Heart left ventricle (tissue), 16 donors: ENCODE results near the gene CSF1. TPM values are rescaled to one million over a fixed set of nuclear protein-coding genes. Genes with fewer than 3 reads are reported as not detected.
"Not testable (repeated sequence)": the region's sequence is repeated elsewhere in the genome, so short reads cannot be mapped to it uniquely, and the experiment has no call there.

ENCODE experiments used
- ATAC-seq, 4 donors: fragments of 200-7000 bp; cut with Tn5 transposase; one replicate each; pipeline ENCODE4 v1.9.1; 2020 to 2022; ENCODE audit warnings: moderate library complexity in 4 of 4, mild to moderate bottlenecking in 3 of 4, moderate number of reproducible peaks in 1 of 4
- DNase-seq, 5 donors: peaks; one replicate each; pipeline ENCODE4 v3.0.0-alpha.2; 2020
- H3K27ac ChIP-seq, 12 donors: fragments of 200-600 bp; sonication (generic) in 4 of 12; one replicate each; pipeline versions ENCODE4 v1.5.0 to v1.8.0; 2016 to 2022; ENCODE audit warnings: mild to moderate bottlenecking in 2 of 12
- H3K27me3 ChIP-seq, 9 donors: fragments of 200-600 bp; sonication (generic) in 2 of 9; one replicate each; pipeline versions ENCODE4 v1.5.1 to v1.8.0; 2016 to 2022; ENCODE audit warnings: mild to moderate bottlenecking in 3 of 9
- H3K36me3 ChIP-seq, 9 donors: fragments of 200-600 bp; sonication (generic) in 2 of 9; one replicate each; pipeline versions ENCODE4 v1.5.0 to v1.8.0; 2018 to 2022; ENCODE audit warnings: mild to moderate bottlenecking in 2 of 9
- H3K4me1 ChIP-seq, 12 donors: fragments of 200-600 bp; sonication (generic) in 4 of 12; one replicate each; pipeline versions ENCODE4 v1.5.0 to v1.8.0; 2016 to 2022; ENCODE audit warnings: mild to moderate bottlenecking in 3 of 12
- H3K4me3 ChIP-seq, 12 donors: fragments of 200-600 bp; sonication (generic) in 4 of 12; one replicate each; pipeline versions ENCODE4 v1.5.0 to v1.8.0; 2017 to 2022; ENCODE audit warnings: mild to moderate bottlenecking in 9 of 12, moderate library complexity in 4 of 12
- H3K9me3 ChIP-seq, 12 donors: fragments of 200-600 bp; sonication (generic) in 4 of 12; one replicate each; pipeline versions ENCODE4 v1.5.0 to v1.8.0; 2016 to 2022; ENCODE audit warnings: mild to moderate bottlenecking in 1 of 12
- CTCF ChIP-seq, 12 donors: fragments of 200-600 bp; sonication (generic) in 4 of 12; IDR thresholded peaks; one replicate each; pipeline versions ENCODE4 v1.5.0 to v1.8.0; 2018 to 2022; ENCODE audit warnings: antibody characterized with exemption in 12 of 12, mild to moderate bottlenecking in 5 of 12
- POLR2A ChIP-seq, 2 donors: fragments of 450-650 bp; IDR thresholded peaks; one replicate each; pipeline ENCODE4 v1.6.1; 2017; ENCODE audit warnings: antibody characterized with exemption in 2 of 2, mild to moderate bottlenecking in 2 of 2, moderate library complexity in 2 of 2
- whole genome bisulfite sequencing, 4 donors: extraction: QIAGEN DNeasy Blood & Tissue Kit in 2 of 4; methylation state at CpG; one replicate each; pipeline versions ENCODE4 v1.1.5 to v1.1.7; 2013 to 2018; 5-methylcytosine and 5-hydroxymethylcytosine counted together
- intact Hi-C, 10 donors: fragments of 100-400 bp; cut with DNase I; formaldehyde crosslinking; loops; one replicate each; pipeline versions ENCODE4 v1.11.1 to v1.14.2; 2022
- polyA plus RNA-seq, 2 donors: library from polyadenylated mRNA; stranded (reverse); fragments of 200-250 nt; gene quantifications; one replicate each; pipeline ENCODE4 v1.2.3, GENCODE V29; 2013
- total RNA-seq, 9 donors: library from RNA; depleted of rRNA in 2 of 9; stranded (reverse); fragments of >200 nt in 2 of 9; fragmentation: NEBNext Ultra II Directional in 3 of 9; extraction: Animal tissue kit (Norgen Biotek cat#: 25700) in 3 of 9; gene quantifications; one replicate each; pipeline versions ENCODE4 v1.1.0 to v1.2.4, GENCODE V29; 2016 to 2023
- donor health status: ischemic (EF 13 %, LVEDD 7.1; RV severe dilation, severe dysfunction).
- donor health status: healthy with polysubstance abuse.
- donor health status: DM: no; HTN: yes; CAD: no.
- donor health status: DM: no; HTN: no; CAD: no.
- donor health status: ischemic (EF 25% LVEDD 6.9; RV normal size, moderate dysfunction).
- donor health status: ischemic (EF 25% LVEDD 5.7; RV mildly dilated, moderate dysfunction).
- donor health status: healthy.
- donor health status: DM: yes; HTN: yes; CAD: no.
- donor health status: ischemic (EF 35%, LVEDD 5.7; RV mildly dilated, moderate dysfunction).
- donor health status: nonischemic (EF 11% LVEDD 7.7; RV severe dilation, severe dysfunction).
- donor health status: DM: yes; HTN: yes; CAD: no.
- donor health status: PGD.
- donor health status: ischemic (EF 29% LVEDD 5.4; RV normal size, mild dysfunction).
- donor health status: nonischemic (EF 23%, LVEDD 6.1; RV moderate dilation, normal function).

CSF1 gene
- total and polyA plus RNA-seq, 11 donors, result 9.0 to 64.8 (median 13.3) TPM

- Histone ChIP-seq H3K4me3 (no peak overlapping the region), H3K4me1 (peaks cover 0 to 45% (median 29%) of the 10 kb centered on the region in 12 donors), H3K27ac (peak overlapping the region in 1 of 12 donors; percentile 24), H3K9me3 (no peaks in the 10 kb centered on the region), H3K36me3 (peaks cover 0 to 89% (median 71%) of the 10 kb centered on the region in 9 donors), H3K27me3 (no peaks in the 10 kb centered on the region)
- 87 to 96% (median 91%) methylated on average over 9 of the region's 9 CpGs for WGBS, 4 donors
- DNase-seq (no peak), ATAC-seq (no peak)
- TF ChIP-seq POLR2A (IDR thresholded peaks at IDR 0.05), result no peak
- TF ChIP-seq CTCF (IDR thresholded peaks at IDR 0.05), result no peak
- intact Hi-C loops, result loop anchor here in 2 of 10 donors (5.0 to 10.0 kb wide), 2 partner anchors 125 to 132 kb away; no protein-coding TSS in a partner anchor
Measured at GRCh38 chr1:109917051-109917767, 6.6 kb downstream of the CSF1 start.

GRCh38 chr1:109917768-109918606 lies 7.3 kb downstream of the CSF1 start:
- H3K4me3 ChIP-seq, result no peak overlapping the region
- 76 to 84% (median 79%) methylated on average over 6 of the region's 6 CpGs for WGBS, 4 donors
- no peaks in the 10 kb centered on the region for H3K9me3 ChIP-seq
- intact Hi-C loops, result loop anchor here in 2 of 10 donors (5.0 to 10.0 kb wide), 2 partner anchors 126 to 133 kb away; no protein-coding TSS in a partner anchor
- peak overlapping the region in 1 of 12 donors; percentile 24 for H3K27ac ChIP-seq
- H3K36me3 ChIP-seq, result peaks cover 0 to 97% (median 79%) of the 10 kb centered on the region in 9 donors
- ATAC-seq (no peak), DNase-seq (no peak)
- peaks cover 0 to 38% (median 22%) of the 10 kb centered on the region in 12 donors for H3K4me1 ChIP-seq
- H3K27me3 ChIP-seq, result no peaks in the 10 kb centered on the region
- TF ChIP-seq POLR2A (IDR thresholded peaks at IDR 0.05), result no peak
- TF ChIP-seq CTCF (IDR thresholded peaks at IDR 0.05), result no peak

- DNase-seq (no peak), ATAC-seq (no peak)
- Histone ChIP-seq H3K4me3 (no peak overlapping the region), H3K27me3 (no peaks in the 10 kb centered on the region), H3K4me1 (peaks cover 0 to 33% (median 15%) of the 10 kb centered on the region in 12 donors), H3K9me3 (no peaks in the 10 kb centered on the region), H3K36me3 (peaks cover 0 to 99% (median 86%) of the 10 kb centered on the region in 9 donors), H3K27ac (no peak overlapping the region)
- intact Hi-C loops, result loop anchor here in 2 of 10 donors (5.0 to 10.0 kb wide), 2 partner anchors 126 to 134 kb away; no protein-coding TSS in a partner anchor
- TF ChIP-seq CTCF (IDR thresholded peaks at IDR 0.05) (no peak), POLR2A (IDR thresholded peaks at IDR 0.05) (no peak)
- 88 to 91% (median 90%) methylated on average over 7 of the region's 7 CpGs for WGBS, 4 donors
Measured at GRCh38 chr1:109918671-109919070, 8.0 kb downstream of the CSF1 start.

GRCh38 chr1:109919303-109919702 lies 8.7 kb downstream of the CSF1 start:
- Histone ChIP-seq H3K27me3 (no peaks in the 10 kb centered on the region), H3K36me3 (peaks cover 0 to 100% (median 92%) of the 10 kb centered on the region in 9 donors), H3K27ac (no peak overlapping the region), H3K4me1 (peaks cover 0 to 29% (median 8%) of the 10 kb centered on the region in 12 donors), H3K9me3 (no peaks in the 10 kb centered on the region), H3K4me3 (no peak overlapping the region)
- intact Hi-C loops, result loop anchor here in 2 of 10 donors (5.0 to 10.0 kb wide), 2 partner anchors 127 to 135 kb away; no protein-coding TSS in a partner anchor
- TF ChIP-seq POLR2A (IDR thresholded peaks at IDR 0.05) (no peak), CTCF (IDR thresholded peaks at IDR 0.05) (no peak)
- DNase-seq (no peak), ATAC-seq (no peak)
- WGBS, 4 donors, result 90 to 95% (median 93%) methylated on average over 6 of the region's 6 CpGs

GRCh38 chr1:109920391-109920790 lies 9.7 kb downstream of the CSF1 start:
- H3K9me3 ChIP-seq, H3K27me3 ChIP-seq, DNase-seq, H3K4me3 ChIP-seq, ATAC-seq: not testable (repeated sequence)
- Histone ChIP-seq H3K36me3 (peaks cover 0 to 100% (median 100%) of the 10 kb centered on the region in 9 donors), H3K4me1 (peaks cover 0 to 19% (median 0%) of the 10 kb centered on the region in 12 donors), H3K27ac (peak overlapping the region in 1 of 12 donors; percentile 17)
- 91 to 96% (median 94%) methylated on average over 10 of the region's 10 CpGs for WGBS, 4 donors
- intact Hi-C loops, result loop anchor here in 4 of 10 donors (5.0 kb wide), 1 partner anchor 62 kb away; the partner anchor contains the start of gene AHCYL1 (in 4 of the 4)
